ENCODE measurements around the gene CSKMT. TPM values are rescaled to one million over a fixed set of nuclear protein-coding genes. Genes with fewer than 3 reads are reported as not detected.

The CSKMT gene
- total RNA-seq, 1 experiment from 2014 or later, result 63.5 TPM

- Histone ChIP-seq H3K9me2 (ENCODE audit: insufficient read depth) (no peaks in the 10 kb centered on the region), H3K4me1 (ENCODE audit: control insufficient read depth in 1 of 2, insufficient read depth in 2 of 2, low read length in 2 of 2) (peaks cover 32 to 58% of the 10 kb centered on the region in 2 experiments), H3K4me3 (replicated peaks in 1 of 2; ENCODE audit: low read depth in 1 of 2, low read length in 2 of 2) (no peak overlapping the region), H3K9ac (ENCODE audit: low read length) (no peak overlapping the region), H3K27ac (ENCODE audit: low read depth, low read length) (no peak overlapping the region; the same call in 1 of the 2 replicates), H3K27me3 (ENCODE audit: insufficient read depth, low read length) (no peaks in the 10 kb centered on the region), H3K79me2 (ENCODE audit: insufficient read depth, low read length) (peaks cover 66% of the 10 kb centered on the region), H2AFZ (ENCODE audit: low read depth, low read length, poor library complexity, severe bottlenecking) (no peak overlapping the region), H3K36me3 (ENCODE audit: control insufficient read depth in 1 of 2, insufficient read depth in 2 of 2, low read length in 2 of 2) (peaks cover 6 to 11% of the 10 kb centered on the region in 2 experiments; a peak in 3 of 4 replicates), H4K20me1 (ENCODE audit: insufficient read depth) (no peaks in the 10 kb centered on the region), H3K4me2 (ENCODE audit: low read length) (0 out of 2 replicates have a peak overlapping the region, but pooled peaks have one; percentile 95), H3K9me3 (ENCODE audit: control insufficient read depth in 1 of 2, insufficient read depth in 1 of 2, low read depth in 1 of 2, low read length in 2 of 2) (no peaks in the 10 kb centered on the region)
- ChIA-PET RAD21 (ENCODE audit: low non-redundant PET in 1 of 2, low total read pairs in 2 of 2, uncharacterized antibody in 2 of 2, unreplicated experiment in 2 of 2) (no interaction called here), CTCF (no interaction called here), POLR2A (interaction anchor here (0.9 to 3.9 kb wide), 4 partner anchors 12 to 85 kb away, joined by 3 to 21 read pairs (median 5); partner anchors contain the start of genes C11orf98, CSKMT, HNRNPUL2 and TUT1)
- TF ChIP-seq ATF3 (IDR thresholded peaks at IDR 0.05), result no peak
- 0 out of 6 replicates have a peak, but pooled peaks of 1 of the 3 experiments have one; percentile 14 for TF ChIP-seq CTCF (IDR thresholded peaks at IDR 0.05 in 2 of 3, conservative IDR thresholded peaks at IDR 0.05 in 1 of 3; ENCODE audit: borderline replicate concordance in 1 of 3, insufficient read depth in 1 of 3, low read depth in 2 of 3, low read length in 2 of 3)
- DNase-seq (ENCODE audit: low read depth, low spot score), result no peak
- intact Hi-C loops (cut with micrococcal nuclease), result loop anchor here (10.0 kb wide), 1 partner anchor 88 kb away; the partner anchor contains the start of gene POLR2G
- ATAC-seq, result no peak
- no TSS peak for BruUV-seq (replicated peaks)
Measured at GRCh38 chr11:62676698-62677097, 11.6 kb downstream of the CSKMT start.

- Histone ChIP-seq H3K4me2 (ENCODE audit: low read length) (peak overlapping the region; percentile 95), H3K27ac (ENCODE audit: low read depth, low read length) (no peak overlapping the region), H4K20me1 (ENCODE audit: insufficient read depth) (no peaks in the 10 kb centered on the region), H3K27me3 (ENCODE audit: insufficient read depth, low read length) (no peaks in the 10 kb centered on the region), H3K9me3 (ENCODE audit: control insufficient read depth in 1 of 2, insufficient read depth in 1 of 2, low read depth in 1 of 2, low read length in 2 of 2) (no peaks in the 10 kb centered on the region), H3K4me3 (replicated peaks in 1 of 2; ENCODE audit: low read depth in 1 of 2, low read length in 2 of 2) (peak overlapping the region in 1 of 2 experiments; percentile 87; a peak in 1 of 4 replicates), H3K36me3 (ENCODE audit: control insufficient read depth in 1 of 2, insufficient read depth in 2 of 2, low read length in 2 of 2) (peaks cover 6 to 11% of the 10 kb centered on the region in 2 experiments; a peak in 3 of 4 replicates), H3K79me2 (ENCODE audit: insufficient read depth, low read length) (peaks cover 61% of the 10 kb centered on the region), H3K9ac (ENCODE audit: low read length) (peak overlapping the region; percentile 84; the same call in 1 of the 2 replicates), H3K4me1 (ENCODE audit: control insufficient read depth in 1 of 2, insufficient read depth in 2 of 2, low read length in 2 of 2) (peaks cover 32 to 57% of the 10 kb centered on the region in 2 experiments), H2AFZ (ENCODE audit: low read depth, low read length, poor library complexity, severe bottlenecking) (no peak overlapping the region), H3K9me2 (ENCODE audit: insufficient read depth) (no peaks in the 10 kb centered on the region)
- ATAC-seq (no peak), DNase-seq (ENCODE audit: low read depth, low spot score) (no peak)
- ChIA-PET RAD21 (ENCODE audit: low non-redundant PET in 1 of 2, low total read pairs in 2 of 2, uncharacterized antibody in 2 of 2, unreplicated experiment in 2 of 2) (no interaction called here), CTCF (no interaction called here), POLR2A (interaction anchor here (0.9 to 2.4 kb wide), 3 partner anchors 12 to 85 kb away, joined by 3 to 6 read pairs (median 4); partner anchors contain the start of genes C11orf98, CSKMT, HNRNPUL2 and TUT1)
- TF ChIP-seq MAX (IDR thresholded peaks at IDR 0.05) (no peak), ELF1 (IDR thresholded peaks at IDR 0.05; ENCODE audit: borderline replicate concordance, low read depth) (no peak), RAD21 (IDR thresholded peaks at IDR 0.05; ENCODE audit: low read depth) (no peak), EZH2 (IDR thresholded peaks at IDR 0.05) (no peak), ZBTB33 (IDR thresholded peaks at IDR 0.05; ENCODE audit: extremely low read depth, insufficient replicate concordance, low read length) (no peak), CEBPB (IDR thresholded peaks at IDR 0.05; ENCODE audit: low read depth) (no peak), YY1 (IDR thresholded peaks at IDR 0.05; ENCODE audit: extremely low read depth, insufficient replicate concordance, low read depth, low read length) (no peak), SP1 (IDR thresholded peaks at IDR 0.05; ENCODE audit: low read depth) (no peak), ZFX (IDR thresholded peaks at IDR 0.05) (no peak), POLR2A (IDR thresholded peaks at IDR 0.05; ENCODE audit: borderline replicate concordance, extremely low read depth, insufficient read depth, insufficient read length) (no peak), FOSL1 (IDR thresholded peaks at IDR 0.05; ENCODE audit: low read depth) (no peak), SRF (IDR thresholded peaks at IDR 0.05; ENCODE audit: low read depth) (no peak)
- BruUV-seq (replicated peaks), result no TSS peak
- intact Hi-C loops (cut with micrococcal nuclease), result loop anchor here (10.0 kb wide), 1 partner anchor 88 kb away; the partner anchor contains the start of gene POLR2G
Measured at GRCh38 chr11:62677156-62677555, 12.0 kb downstream of the CSKMT start.

Data from HCT116 (cell line).